G401.6 (cell line): ENCODE data around the gene CD37.
A peak's percentile ranks its signal among the peaks of the same experiment; 100 is the strongest.
"Not testable (repeated sequence)": the region's sequence is repeated elsewhere in the genome, so short reads cannot be mapped to it uniquely, and the experiment has no call there.

ENCODE experiments used
- FAIRE-seq: peaks from 2 replicates; lab custom pipeline; 2012; peaks lifted over from hg19 to GRCh38; lab: Jason Lieb, UNC

CD37 gene

GRCh38 chr19:49348305-49349189, 13.3 kb downstream of the CD37 start:
- no peak for FAIRE-seq

DNA sequence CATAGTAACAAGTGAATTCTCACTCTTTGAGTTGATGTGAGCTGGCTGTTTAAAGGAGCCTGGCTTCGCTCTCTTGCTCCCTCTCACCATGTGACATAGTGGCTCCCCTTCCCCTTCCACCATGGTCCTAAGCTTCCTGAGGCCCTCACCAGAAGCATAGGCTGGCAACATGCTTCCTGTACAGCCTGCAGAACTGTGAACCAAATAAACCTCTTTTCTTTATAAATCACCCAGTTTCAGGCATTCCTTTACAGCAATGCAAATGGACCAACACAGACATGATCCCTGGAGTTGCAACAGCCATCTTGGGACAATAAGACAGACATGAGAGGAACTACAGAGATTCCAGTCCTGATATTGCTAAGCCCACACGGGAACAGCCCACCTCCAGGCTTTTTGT, 14.4 kb downstream of the CD37 start:
- FAIRE-seq, result no peak

- FAIRE-seq, result no peak
Measured at GRCh38 chr19:49355909-49356353, 20.7 kb downstream of the CD37 start.

DNA sequence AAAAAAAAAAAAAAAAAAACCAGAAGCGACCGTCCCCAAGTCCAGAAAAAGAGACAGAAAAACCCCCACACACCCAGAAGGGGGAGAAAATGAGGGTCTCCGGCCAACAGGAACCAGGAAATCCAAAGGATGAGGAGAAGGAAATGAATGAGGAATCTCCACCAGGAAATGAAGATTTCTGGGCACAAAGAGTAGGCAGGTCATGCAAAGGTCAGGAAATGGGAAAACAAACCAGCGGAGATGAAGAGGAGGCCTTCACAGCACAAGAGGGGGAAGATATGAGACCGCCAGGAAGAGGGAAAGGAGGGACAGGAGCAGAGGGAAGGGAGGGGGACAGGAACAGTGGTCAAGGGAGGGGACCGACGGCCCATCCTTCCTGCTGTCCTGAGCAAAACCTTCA, 21.2 kb downstream of the CD37 start:
- FAIRE-seq, result no peak

DNA sequence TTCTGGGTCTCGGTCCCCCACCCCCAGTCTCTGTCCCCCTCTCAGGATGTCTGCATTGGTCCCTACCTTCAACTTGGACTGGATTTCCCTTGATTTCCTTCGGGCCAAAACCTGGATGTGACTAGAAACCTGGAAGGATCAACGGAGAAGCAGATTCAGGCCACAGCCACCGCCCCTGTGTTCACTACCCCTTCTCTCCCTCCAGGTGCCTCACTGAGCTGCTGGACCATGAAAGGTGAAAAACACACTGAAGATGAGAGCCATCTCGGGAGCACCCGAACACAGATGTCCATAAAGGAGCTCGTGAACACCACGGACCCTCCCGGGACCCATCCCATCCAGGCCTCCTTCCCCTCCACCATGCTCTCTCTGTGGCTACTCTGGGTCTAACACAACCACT, 22.0 kb downstream of the CD37 start:
- FAIRE-seq, result no peak

DNA sequence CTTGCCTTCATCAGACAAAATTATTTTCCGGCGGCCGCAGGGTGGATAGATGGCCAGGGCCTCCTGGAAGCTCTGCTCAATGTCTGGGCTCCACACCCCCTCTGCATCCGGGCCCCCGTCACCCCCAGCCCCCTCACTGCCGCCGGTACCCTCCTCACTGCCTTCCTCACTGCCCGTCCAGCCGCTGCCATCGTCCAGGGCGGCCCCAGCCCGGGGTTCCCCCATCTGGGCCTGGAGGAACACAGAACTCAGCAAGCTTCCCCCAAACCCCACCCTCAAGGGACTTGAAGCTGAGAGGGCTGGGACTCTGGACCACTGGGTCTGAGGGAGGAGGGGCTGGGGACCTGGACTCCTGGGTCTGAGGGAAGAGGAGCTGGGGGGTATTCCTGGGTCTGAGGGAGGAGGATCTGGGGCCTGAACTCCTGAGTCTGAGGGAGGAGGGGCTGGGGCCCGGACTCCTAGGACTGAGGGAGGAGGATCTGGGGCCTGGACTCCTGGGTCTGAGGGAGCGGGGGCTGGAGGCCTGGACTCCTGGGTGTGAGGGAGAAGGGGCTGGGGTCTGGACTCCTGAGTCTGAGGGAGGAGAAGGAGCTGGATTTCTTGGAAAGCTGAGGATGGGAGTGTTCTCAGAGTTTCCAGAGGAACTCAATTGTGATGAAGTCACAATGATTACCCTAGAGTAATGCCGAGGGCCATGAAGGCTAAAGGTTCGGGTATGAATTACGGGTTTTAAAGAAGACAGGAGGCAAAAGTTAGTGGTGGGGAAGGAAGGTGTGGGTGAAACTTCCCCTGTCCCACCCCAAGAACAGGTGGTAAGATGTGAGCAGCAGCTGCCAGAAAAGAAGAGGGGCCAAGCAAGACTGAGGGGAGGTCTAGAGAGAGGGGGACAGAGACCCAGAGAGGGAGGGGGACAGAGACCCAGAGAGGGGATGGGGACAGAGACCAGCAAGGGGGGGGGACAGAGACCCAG, 24.9 kb downstream of the CD37 start:
- FAIRE-seq, result no peak

- FAIRE-seq, result no peak
Measured at GRCh38 chr19:49361438-49362047, 26.3 kb downstream of the CD37 start.

DNA sequence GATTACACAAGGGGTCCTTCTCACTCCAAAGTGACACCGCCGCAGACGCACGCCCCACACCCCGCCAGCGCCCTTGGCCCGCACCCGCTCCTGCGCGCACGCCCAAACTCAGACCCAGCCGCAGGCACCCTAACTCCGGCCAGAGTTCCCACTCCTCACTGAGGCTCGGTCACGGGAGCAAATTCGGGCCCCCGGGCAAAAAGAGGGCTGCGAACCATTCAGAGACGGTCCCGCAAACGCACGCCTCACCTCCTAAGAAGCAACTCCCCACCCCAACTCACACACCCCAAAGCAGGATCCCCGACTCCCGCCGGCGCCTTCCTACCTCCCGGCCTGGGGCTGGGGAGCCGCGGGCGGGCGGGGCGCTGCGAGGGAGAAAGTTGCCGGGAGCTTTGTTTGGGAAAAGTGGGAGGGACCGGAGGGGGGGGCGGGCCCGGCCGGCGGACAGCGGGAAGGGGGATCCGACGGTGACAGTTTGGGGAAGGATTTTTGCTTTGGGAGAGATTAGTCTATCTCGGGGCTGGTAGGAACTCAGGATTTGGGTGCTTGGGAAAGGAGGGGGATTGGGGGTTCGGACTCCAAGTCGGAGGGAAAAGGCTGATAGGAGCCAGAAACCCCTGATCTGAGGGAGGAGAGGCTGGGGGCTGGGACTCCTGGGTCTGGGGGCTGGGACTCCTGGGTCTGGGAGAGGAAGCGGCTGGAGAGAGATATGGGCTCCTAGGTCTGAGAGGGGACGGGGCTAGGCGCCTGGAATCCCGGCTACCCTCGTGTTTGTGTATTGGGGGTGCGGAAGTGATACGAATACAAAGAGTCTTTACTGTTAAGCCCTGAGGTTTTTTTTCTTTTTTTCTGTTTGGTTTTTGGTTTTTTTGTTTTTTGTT, 27.1 kb downstream of the CD37 start, which contains the start of gene TEAD2:
Gene TEAD2, minus strand, starts transcription at position 369 of the 881 bp plus-strand sequence. CDS start 2,341 bp downstream, outside the sequence.
- no peak for FAIRE-seq

DNA sequence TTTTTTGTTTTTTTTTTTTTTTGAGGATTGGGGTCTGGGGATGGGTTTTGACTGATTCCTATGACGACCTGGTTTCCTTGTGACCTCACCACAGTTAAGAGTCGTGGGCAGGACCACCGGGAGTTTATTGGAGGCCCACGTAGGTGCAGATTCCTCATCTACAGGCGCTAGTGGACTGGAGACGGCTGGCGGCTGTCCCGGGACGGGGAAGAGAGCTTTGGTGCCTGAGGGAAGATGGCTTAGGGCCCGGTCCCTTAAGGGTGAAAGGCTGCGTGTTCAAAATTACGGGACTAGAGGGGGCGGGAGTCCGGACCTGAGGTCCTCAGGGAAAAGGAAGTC, 27.7 kb downstream of the CD37 start:
- no peak for FAIRE-seq

- FAIRE-seq, result peak; percentile 100
Measured at GRCh38 chr19:49363268-49364082, 28.3 kb downstream of the CD37 start, which contains the start of gene DKKL1. DKKL1 (plus strand) TSS chr19:49363877; CDS start chr19:49363999, 122 bp downstream.

DNA sequence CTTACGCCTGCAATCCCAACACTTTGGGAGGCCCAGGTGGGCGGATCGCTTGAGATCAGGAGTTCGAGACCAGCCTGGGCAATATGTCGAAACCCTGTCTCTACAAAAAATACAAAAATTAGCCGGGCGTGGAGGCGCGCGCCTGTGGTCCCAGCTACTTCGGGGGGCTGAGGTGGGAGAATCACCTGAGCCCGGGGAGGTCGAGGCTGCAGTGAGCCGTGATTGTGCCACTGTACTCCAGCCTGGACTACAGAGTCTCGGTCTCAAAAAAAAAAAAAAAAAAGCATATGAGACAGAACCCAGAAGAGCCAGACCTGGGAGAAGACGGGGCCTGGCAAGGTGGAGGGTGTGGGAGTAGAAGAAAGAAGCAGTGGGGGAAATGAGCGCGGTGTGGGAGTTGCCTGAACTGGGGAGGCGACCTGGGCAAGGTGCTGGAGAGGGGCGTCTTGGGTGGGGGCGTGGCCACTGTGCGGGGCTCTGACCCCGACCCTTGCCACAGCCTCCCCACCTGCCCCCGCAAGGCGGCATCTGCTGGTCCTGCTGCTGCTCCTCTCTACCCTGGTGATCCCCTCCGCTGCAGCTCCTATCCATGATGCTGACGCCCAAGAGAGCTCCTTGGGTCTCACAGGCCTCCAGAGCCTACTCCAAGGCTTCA, 29.0 kb downstream of the CD37 start:
- FAIRE-seq, result no peak

GRCh38 chr19:49366110-49366509, 30.9 kb downstream of the CD37 start:
- no peak for FAIRE-seq

DNA sequence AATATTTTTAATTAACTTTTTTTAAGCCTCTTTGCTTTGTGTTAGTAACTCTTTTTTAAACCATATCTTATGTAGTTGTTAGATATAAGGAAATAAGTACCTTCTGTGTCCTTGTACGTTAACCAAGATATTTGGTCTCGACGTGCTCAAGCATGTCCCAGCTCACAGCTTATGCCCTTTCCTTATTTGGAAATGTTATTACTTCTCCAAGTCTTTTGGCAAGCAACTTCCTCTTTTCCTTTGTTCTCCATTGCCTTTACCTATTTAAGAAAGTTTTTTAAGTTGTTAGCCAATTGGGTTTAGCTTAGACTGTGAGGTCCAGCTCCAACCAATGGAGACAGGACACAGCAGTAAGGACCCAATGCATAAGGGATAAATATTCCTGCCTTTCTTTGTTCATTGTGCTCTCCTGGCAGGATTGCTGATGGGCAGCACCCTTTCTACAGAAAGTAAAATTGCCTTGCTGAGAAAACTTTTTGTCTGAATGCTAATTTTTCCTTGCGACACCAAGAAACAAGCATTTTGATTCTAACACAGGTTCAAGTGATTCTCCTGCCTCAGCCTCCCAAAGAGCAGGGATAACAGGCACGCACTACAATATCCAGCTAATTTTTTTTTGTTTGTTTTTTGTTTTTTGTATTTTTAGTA, 33.6 kb downstream of the CD37 start:
- FAIRE-seq, result no peak

DNA sequence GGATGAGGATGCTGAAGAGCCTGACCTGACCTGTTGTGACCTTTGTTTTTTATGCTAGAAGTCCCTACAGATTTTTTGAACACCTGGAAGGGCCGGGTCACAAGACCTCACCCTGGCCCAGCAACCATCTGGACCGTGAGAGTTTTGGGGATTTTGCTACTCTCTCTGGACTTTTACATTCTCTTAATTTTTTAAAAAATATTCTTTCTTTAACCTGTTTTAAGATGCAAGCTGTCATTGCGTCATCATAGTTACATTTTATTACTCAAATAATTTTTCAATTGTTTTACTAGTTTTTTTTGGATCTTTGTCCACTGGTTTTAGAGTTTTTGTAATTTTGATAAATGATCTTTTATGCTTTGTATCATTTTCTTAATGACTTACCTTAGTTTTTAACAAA, 36.0 kb downstream of the CD37 start:
- no peak for FAIRE-seq

DNA sequence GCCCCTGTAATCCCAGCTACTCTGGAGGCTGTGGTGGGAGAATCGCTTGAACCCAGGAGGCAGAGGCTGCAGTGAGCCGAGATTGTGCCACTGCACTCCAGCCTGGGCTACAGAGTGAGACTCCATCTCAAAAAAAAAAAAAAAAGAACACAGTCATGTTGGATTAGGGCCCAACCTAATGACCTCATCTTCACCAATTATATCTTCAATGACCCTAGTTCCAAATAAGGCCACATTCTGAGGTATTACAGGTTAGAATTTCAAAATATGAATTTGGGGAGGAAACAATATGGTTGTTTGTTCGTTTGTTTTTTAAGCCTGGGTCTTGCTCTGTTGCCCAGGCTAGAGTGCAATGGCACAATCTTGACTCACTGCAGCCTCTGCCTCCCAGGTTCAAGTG, 38.0 kb downstream of the CD37 start:
- FAIRE-seq, result not testable (repeated sequence)

DNA sequence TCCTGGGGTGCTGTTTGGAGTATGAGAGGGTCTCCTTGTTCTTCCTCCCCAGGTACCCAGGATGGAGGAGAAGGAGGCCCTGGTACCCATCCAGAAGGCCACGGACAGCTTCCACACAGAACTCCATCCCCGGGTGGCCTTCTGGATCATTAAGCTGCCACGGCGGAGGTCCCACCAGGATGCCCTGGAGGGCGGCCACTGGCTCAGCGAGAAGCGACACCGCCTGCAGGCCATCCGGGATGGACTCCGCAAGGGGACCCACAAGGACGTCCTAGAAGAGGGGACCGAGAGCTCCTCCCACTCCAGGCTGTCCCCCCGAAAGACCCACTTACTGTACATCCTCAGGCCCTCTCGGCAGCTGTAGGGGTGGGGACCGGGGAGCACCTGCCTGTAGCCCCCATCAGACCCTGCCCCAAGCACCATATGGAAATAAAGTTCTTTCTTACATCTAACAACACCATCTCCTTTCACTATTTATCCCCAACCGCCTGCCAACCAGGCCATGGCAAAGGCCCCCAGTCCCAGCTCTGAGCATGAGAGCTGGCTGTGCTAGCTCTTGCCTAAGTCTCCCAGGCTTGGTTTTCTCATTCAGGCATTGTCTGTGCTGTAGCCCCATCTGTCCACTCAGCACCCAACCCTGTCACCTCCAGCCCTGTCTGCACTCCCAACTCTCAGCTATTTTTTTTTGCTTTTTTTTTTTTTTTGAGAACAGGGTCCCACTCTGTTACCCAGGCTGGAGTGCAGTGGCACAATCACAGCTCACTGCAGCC, 39.6 kb downstream of the CD37 start:
- no peak for FAIRE-seq

- no peak for FAIRE-seq
Measured at GRCh38 chr19:49378512-49378911, 43.3 kb downstream of the CD37 start.

- FAIRE-seq, result no peak
Measured at GRCh38 chr19:49380391-49380790, 45.2 kb downstream of the CD37 start.

- FAIRE-seq, result no peak
Measured at GRCh38 chr19:49382639-49383038, 47.4 kb downstream of the CD37 start.
